Activated CD4-positive, alpha-beta T cell treated with anti-CD3 and anti-CD28 coated beads, Interleukin-2, amount 50 U/mL, for 48 hours (primary cell): ENCODE data around the gene NISCH.
"Not testable (repeated sequence)": the region's sequence is repeated elsewhere in the genome, so short reads cannot be mapped to it uniquely, and the experiment has no call there.

Experiments
- DNase-seq, 2 experiments: peaks; one replicate each; pipeline ENCODE4 v3.0.0-alpha.2; 2020

The NISCH gene

GRCh38 chr3:52515192-52515591, 59.8 kb downstream of the NISCH start:
- no peak for DNase-seq

- no peak for DNase-seq
These were observed 61.2 kb downstream of the NISCH start for GRCh38 chr3:52516509-52517195.

GRCh38 chr3:52517796-52518722, 62.7 kb downstream of the NISCH start:
- no peak for DNase-seq

GRCh38 chr3:52518723-52519444, 63.5 kb downstream of the NISCH start:
- no peak for DNase-seq

GRCh38 chr3:52519445-52520140, 64.2 kb downstream of the NISCH start:
- no peak for DNase-seq

- no peak for DNase-seq
These were observed 64.8 kb downstream of the NISCH start for GRCh38 chr3:52520141-52520667.

- DNase-seq: no peak
These were observed 65.5 kb downstream of the NISCH start for GRCh38 chr3:52520716-52521487.

- no peak for DNase-seq
These were observed 66.1 kb downstream of the NISCH start for GRCh38 chr3:52521488-52521824.

GRCh38 chr3:52521881-52522650, 66.7 kb downstream of the NISCH start:
- no peak for DNase-seq

- no peak for DNase-seq
These were observed 67.3 kb downstream of the NISCH start for GRCh38 chr3:52522651-52523251.

- no peak for DNase-seq
These were observed 68.2 kb downstream of the NISCH start for GRCh38 chr3:52523386-52524257.

GRCh38 chr3:52524258-52524751, 68.9 kb downstream of the NISCH start:
- no peak for DNase-seq

GRCh38 chr3:52524752-52525679, 69.6 kb downstream of the NISCH start:
- DNase-seq: no peak

- DNase-seq: no peak
These were observed 70.5 kb downstream of the NISCH start for GRCh38 chr3:52525680-52526561.

GRCh38 chr3:52526671-52527038, 71.3 kb downstream of the NISCH start:
- not testable (repeated sequence) for DNase-seq

GRCh38 chr3:52527039-52527731, 71.8 kb downstream of the NISCH start:
- no peak for DNase-seq
